ENCODE data around the gene RBMS3.
"Not testable (repeated sequence)": the region's sequence is repeated elsewhere in the genome, so short reads cannot be mapped to it uniquely, and the experiment has no call there.

The RBMS3 gene

GRCh38 chr3:29758434-29759322 lies 477.8 kb downstream of the RBMS3 start:
- no peak for DNase-seq

DNA sequence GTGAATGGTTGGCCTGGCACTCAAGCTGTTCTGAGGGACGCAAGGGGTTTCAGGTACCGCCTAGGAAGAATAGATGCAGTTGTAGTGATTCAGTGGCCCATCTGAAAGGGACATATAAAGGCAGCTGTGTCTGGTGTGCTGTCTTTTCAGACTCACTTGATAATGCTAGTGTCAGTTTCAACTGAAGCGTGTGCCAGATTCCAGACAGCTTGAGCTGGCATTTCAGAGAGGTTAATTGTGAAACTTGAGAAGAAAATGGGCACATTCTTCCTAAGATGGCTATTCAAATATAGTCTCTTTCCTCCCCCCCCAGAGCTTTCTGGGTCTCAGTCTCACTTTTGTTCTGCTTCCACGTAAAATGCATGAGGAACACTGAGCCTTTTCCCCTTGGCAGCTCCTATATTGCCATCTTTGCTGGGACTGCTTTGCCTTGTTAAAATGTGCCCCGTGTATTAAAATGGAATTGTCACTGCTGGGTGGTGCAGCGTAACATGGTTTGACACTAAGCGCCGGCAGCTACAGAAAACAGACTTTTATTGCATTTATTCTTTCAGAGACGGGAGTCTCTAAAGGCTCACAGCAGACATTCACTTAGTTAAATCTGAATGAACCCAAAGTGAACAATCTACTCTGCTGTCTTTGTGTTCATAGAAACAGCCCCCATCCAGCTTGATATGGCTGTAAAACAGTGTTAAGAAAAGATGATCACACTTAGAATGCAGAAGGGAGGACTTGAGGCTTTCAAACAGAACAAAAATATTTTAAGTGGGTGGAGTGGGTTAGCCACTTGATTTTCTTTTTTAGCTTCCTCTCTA lies 478.7 kb downstream of the RBMS3 start:
- no peak for DNase-seq

DNA sequence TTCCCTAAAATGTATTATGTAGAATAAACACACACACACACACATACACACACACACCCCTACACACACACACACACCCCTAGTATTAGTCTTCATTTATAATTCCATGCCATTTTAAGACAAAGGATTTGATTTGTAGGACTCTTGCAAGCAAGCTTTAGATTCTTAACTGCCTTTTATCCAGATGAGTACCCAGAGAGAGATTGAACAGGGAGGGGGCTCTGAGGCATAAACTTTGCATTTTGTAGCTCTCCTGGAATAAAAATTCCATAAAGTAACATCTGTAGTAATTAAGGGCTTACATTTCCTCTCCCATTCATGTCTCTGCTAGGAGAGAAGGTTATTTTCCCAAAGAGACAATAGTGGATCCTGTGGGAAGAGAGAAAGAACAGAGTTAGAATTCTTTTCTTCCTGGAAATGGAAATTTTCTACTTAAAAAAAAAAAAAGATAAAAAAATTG lies 479.4 kb downstream of the RBMS3 start:
- no peak for DNase-seq

DNA sequence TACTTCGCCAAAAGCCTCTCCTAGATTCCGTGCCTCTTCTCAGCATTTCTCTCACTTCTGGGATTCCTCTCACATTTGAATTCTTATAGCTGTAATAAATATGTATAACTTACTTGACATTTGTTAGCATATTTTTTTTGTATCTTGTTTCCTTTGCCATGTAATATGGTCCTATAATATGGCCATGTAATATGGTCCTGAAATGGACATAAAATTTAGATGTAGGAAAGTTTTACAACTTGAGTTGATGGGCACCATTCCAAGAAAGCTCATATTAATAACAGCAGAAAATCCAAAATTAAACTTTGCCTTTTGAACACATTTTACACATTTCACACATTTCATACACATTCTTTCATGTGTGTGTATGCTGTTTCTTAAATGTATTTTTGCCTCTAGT lies 480.6 kb downstream of the RBMS3 start:
- no peak for DNase-seq

DNA sequence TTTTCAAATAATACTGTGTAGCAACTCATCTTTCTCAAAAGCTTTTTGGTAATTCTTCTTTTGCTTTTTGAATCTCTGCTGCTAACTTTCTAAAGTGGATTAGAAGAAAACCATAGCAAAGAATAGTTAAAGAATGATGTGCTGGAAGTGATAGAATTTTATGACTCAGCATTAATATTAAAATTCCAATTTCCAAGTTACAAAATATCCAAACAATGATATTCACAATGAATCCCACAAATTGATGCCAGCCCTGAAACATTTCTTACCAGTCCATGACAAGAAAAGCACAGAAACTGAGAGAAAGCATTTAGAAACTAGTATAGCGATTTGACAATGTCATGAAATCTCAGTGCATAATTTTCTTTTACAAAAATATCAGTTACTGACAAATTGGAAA lies 482.2 kb downstream of the RBMS3 start:
- no peak for DNase-seq

DNA sequence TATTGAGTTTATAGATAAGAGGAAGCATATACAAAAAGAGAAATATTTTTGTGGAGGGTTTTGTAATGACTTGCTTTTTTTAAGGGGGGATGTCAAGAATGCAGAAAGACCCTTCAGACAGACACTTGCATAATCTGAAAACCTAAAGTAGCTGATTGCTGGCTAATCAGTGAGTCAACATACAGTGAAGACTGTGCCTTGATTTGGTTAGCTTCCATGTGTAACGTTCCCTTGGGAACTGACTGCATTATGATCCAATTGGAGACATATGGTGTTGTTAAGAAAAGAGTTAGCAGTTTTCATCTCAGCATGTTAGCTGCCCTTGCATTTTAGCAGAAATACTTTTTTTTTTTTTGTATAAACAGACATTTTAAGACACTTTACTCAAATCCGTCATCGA lies 483.2 kb downstream of the RBMS3 start:
- DNase-seq = peak; percentile 64

DNA sequence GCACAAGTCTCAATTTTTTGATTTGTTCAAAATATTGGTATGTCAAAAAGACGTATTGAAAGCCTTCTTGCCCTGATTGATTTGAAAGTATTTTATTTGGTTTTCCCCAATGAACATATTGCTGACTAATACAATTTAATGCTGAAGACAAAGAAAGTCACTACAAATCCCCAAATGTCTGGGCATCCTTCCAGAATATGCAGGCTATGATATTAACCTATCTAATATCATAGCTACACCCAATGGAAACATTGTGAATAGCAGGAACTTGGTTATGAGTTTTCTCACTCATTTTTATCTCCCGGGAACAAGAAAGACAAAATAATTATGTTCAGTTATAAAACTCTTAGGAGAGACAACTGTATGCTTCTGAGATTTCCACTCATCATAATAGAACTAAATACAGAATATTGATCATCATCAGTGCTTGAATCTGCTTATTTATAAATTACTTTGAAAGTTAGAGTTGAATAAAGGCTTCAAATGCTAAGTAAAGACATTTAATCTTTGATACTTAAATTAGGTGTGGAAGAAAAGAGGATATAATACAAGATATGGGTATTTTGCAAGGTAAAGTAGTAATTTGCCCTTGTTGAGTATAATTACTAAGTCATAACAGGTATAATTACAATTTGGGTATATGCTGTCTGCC lies 483.9 kb downstream of the RBMS3 start:
- peak; percentile 44 for DNase-seq

- no peak for DNase-seq
Observed at GRCh38 chr3:29771602-29772001, 490.7 kb downstream of the RBMS3 start.

GRCh38 chr3:29772436-29772835 lies 491.6 kb downstream of the RBMS3 start:
- no peak for DNase-seq

DNA sequence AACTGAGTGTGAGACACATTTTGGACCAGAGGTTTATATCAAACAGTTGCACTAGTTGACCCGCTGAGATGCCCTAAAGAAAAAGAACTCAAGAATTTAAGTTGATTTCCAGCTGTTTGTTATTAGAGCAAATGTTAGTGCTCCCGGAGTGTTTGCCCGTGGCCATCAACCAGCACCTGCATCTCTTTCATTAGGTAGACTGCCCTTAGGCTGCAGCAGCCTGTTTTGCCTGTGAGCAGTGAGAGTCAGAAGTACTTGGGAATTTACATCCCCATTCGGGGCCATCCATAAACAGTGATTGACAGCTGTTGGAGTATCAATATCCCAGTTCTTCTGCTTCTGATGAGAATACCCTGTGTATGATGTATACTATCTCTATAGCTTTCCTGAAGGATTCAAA lies 492.6 kb downstream of the RBMS3 start:
- DNase-seq = no peak

DNA sequence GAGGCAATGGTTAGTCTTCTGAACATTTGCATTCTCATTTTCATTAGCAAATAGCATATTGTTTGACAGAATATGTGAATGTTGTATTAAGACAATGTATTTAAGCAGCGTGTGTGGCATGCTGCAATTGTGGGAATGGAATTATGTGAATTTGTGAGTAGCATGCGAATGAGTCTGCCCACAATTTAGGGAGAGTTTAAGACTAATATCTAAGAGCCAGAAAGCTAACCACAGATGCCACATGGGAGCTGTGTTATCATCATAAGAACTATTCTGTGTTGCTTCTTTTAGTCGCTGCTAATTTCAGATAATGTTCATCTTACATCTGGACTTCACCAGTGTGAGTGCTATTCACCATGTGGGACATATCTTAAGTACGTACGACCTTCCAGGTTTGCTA lies 494.5 kb downstream of the RBMS3 start:
- DNase-seq = no peak

DNA sequence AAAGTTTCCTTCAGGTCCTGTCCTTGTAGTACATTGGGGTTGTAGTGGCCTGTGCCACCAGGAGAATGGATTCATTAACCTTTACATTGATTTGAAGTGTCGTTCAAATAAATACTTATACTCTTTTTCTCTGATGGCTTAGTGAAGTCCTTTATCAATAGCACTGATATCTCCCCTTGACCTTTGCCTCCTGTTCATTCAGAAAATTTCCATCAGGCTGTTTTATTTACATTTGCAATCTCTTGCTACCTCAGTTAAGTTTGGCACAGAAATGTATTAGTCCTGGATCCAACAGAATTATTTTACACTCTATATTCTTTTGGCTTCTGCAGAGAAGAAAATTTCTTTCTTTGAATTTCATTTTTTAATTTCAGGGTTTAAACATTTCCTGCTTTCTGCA lies 497.0 kb downstream of the RBMS3 start:
- no peak for DNase-seq

- DNase-seq = no peak
Observed at GRCh38 chr3:29789686-29790085, 508.8 kb downstream of the RBMS3 start.

- no peak for DNase-seq
Observed at GRCh38 chr3:29796808-29797207, 515.9 kb downstream of the RBMS3 start.

DNA sequence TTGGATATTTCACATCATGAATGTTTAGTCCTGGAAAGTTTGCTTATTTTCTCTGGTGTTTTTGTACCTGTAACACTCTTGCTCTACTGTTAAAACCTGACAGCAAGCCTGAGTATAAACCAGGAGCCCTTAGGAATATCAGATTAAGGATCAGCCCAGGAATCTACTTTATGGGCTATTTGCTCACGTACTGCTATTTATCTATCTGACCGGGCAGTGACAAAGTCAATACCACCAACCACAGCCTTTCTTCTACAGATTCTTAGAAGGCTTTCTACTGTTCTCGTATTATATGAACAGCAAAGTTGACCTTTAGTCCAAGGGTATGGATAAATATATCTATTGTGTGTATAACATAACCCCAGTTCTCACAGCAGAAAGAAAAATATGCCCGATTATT lies 521.2 kb downstream of the RBMS3 start:
- no peak for DNase-seq

GRCh38 chr3:29804044-29804443 lies 523.2 kb downstream of the RBMS3 start:
- no peak for DNase-seq

DNA sequence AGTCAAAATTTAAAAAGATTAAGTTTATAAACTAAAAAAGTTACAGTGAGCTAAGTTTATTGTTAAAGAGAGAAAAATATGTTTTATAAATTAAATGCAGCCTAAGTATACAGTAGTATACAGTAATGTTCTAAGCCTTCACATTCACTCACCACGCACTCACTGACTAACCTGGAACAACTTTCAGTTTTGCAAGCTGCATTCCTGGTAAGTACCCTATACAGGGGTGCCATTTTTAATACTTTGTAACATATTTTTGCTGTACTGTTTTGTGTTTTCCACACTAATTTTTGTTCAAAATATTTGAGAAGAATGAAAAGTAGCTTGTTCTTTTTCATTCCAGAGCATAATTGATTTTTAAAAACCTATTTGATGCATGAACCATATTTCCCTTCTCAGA lies 524.9 kb downstream of the RBMS3 start:
- DNase-seq = no peak

DNA sequence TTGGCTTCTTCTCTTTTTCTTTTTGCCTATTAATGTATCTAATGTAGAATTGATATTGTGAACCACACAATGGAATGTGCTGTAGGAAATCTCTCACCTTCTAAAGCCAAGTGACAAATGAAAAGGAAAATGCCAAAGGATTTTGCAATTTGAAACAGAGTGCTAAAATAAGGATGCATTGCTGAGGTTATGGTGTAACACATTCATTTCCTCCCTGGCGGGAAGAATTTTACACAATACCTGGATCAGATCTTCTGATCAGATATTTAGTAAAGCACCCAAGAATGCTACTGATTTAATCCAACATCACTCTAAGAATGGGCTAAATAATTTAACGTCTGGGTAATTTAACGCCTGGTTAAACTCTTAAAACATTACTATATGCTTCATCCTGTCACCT lies 527.5 kb downstream of the RBMS3 start:
- DNase-seq = not testable (repeated sequence)

DNA sequence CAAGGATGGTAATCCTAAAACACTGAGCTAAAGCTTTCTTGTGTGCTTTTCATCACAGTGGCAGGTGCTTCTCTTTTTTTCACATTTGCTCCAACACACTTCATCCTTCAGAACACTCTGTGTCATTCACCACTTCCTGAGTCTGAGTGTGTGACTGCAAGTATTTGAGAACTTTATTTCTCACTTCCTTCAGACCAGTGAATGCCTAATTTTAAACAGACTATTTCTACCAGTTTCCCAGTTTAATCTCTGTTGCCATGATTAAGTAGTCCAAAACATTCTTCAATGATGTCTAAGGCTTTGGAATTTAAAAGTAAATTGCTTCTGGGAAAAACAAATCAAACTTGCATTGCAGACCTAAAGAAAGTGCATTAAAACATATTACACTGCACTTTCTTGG lies 541.2 kb downstream of the RBMS3 start:
- no peak for DNase-seq

- DNase-seq = no peak
Observed at GRCh38 chr3:29823233-29823632, 542.4 kb downstream of the RBMS3 start.

- no peak for DNase-seq
Observed at GRCh38 chr3:29826712-29827111, 545.8 kb downstream of the RBMS3 start.

- DNase-seq = no peak
Observed at GRCh38 chr3:29827756-29828155, 546.9 kb downstream of the RBMS3 start.

DNA sequence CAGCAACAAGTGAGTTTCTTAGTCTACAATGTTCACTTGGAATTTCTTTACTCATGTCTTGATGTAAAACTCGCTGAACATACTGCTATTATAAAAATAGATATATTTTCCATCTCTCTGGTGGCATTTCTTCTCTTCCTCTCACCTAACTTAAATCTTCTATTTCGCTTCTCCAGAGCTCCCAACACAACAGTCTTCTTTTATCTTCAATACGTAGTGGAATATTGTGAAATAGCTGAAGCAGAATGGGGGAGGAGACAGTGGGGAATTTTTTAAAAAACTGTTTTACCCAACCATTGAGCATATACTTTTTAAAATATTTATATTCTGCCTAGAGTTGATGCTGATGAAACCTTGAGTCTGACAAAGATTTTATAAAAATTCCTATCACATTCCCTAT lies 548.5 kb downstream of the RBMS3 start:
- no peak for DNase-seq

GRCh38 chr3:29850641-29851040 lies 569.8 kb downstream of the RBMS3 start:
- DNase-seq = no peak

Measured in NCI-H1694 treated with DMSO at 0.1 percent for 48 hours (cell line).